ENCODE measurements around the gene NRL.

NRL gene

GRCh38 chr14:24084440-24084839 lies 30.3 kb downstream of the NRL start:
- no peak overlapping the region for H3K4me2 ChIP-seq (ENCODE audit: low read length, poor library complexity, severe bottlenecking)
- no peak overlapping the region for H3K4me3 ChIP-seq (ENCODE audit: insufficient read depth in 1 of 2, low read depth in 1 of 2, low read length in 2 of 2)
- H4K91ac ChIP-seq (ENCODE audit: low read length): no peak overlapping the region
- 93% methylated on average over 2 of the region's 2 CpGs for WGBS
- no peak overlapping the region for H2AFZ ChIP-seq (ENCODE audit: low read depth, low read length)
- H3K27me3 ChIP-seq (ENCODE audit: control insufficient read depth in 1 of 2, insufficient read depth in 1 of 2, low read length in 2 of 2): peaks cover 63 to 67% of the 10 kb centered on the region in 2 experiments
- no peak overlapping the region for H2BK12ac ChIP-seq (ENCODE audit: low read length in 2 of 2)
- no peak overlapping the region for H3K18ac ChIP-seq (ENCODE audit: low read depth in 1 of 2, low read length in 2 of 2)
- H3K9me3 ChIP-seq (ENCODE audit: control insufficient read depth, low read length): no peaks in the 10 kb centered on the region
- H3K79me1 ChIP-seq (replicated peaks; ENCODE audit: low read length, poor library complexity, severe bottlenecking): peaks cover 2% of the 10 kb centered on the region
- peaks cover 10% of the 10 kb centered on the region for H3K4me1 ChIP-seq (ENCODE audit: control insufficient read depth, insufficient read depth, low read depth, low read length)
- no peak overlapping the region for H2AK5ac ChIP-seq (ENCODE audit: low read length, severe bottlenecking)
- no peak overlapping the region for H2BK15ac ChIP-seq (ENCODE audit: low read depth, poor library complexity, severe bottlenecking)
- no peak overlapping the region for H3K9ac ChIP-seq (ENCODE audit: low read length)
- no peak overlapping the region for H3K23ac ChIP-seq (ENCODE audit: low read length in 2 of 2)
- no peak overlapping the region for H2BK5ac ChIP-seq (ENCODE audit: low read depth, low read length, poor library complexity, severe bottlenecking)
- H3K36me3 ChIP-seq (ENCODE audit: control insufficient read depth in 1 of 2, insufficient read depth in 2 of 2, low read depth in 1 of 2, low read length in 2 of 2): no peaks in the 10 kb centered on the region
- no peak overlapping the region for H4K8ac ChIP-seq (ENCODE audit: low read length)
- no peak overlapping the region for H3K27ac ChIP-seq (ENCODE audit: low read length, poor library complexity, severe bottlenecking)
- no peak overlapping the region for H2BK120ac ChIP-seq (ENCODE audit: low read depth, low read length)
- H3K14ac ChIP-seq (ENCODE audit: low read length in 2 of 2): no peak overlapping the region
- no peak for DNase-seq
- no peak overlapping the region for H3K4ac ChIP-seq (ENCODE audit: low read depth in 1 of 2, low read length in 2 of 2)

DNA sequence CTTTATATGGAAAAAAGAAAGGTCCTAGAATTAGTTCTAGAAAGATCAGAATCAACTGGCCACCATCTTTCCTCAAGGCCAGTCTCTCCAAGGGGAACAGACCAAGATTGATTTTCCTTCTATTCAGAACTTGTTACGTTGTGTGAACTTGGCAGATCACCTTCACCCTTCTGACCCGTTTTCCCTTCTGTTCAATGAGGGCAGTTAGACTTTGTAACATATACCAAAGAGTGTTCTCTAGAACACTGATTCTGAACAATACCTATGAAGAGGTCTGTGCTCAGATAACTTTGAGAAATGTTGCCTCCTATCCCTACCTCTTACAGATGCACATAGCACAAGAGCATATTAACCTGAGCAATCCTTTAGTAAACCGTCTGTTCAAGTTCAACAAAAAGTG lies 31.3 kb downstream of the NRL start:
- H3K9ac ChIP-seq (ENCODE audit: low read length): no peak overlapping the region
- peaks cover 2% of the 10 kb centered on the region for H3K79me1 ChIP-seq (replicated peaks; ENCODE audit: low read length, poor library complexity, severe bottlenecking)
- no peak overlapping the region for H2BK12ac ChIP-seq (ENCODE audit: low read length in 2 of 2)
- no peak overlapping the region for H3K18ac ChIP-seq (ENCODE audit: low read depth in 1 of 2, low read length in 2 of 2)
- H3K36me3 ChIP-seq (ENCODE audit: control insufficient read depth in 1 of 2, insufficient read depth in 2 of 2, low read depth in 1 of 2, low read length in 2 of 2): no peaks in the 10 kb centered on the region
- H2AFZ ChIP-seq (ENCODE audit: low read depth, low read length): no peak overlapping the region
- H3K4me3 ChIP-seq (ENCODE audit: insufficient read depth in 1 of 2, low read depth in 1 of 2, low read length in 2 of 2): no peak overlapping the region
- no peak overlapping the region for H2AK5ac ChIP-seq (ENCODE audit: low read length, severe bottlenecking)
- WGBS: 83% methylated on average over 3 of the region's 3 CpGs
- no peak overlapping the region for H4K91ac ChIP-seq (ENCODE audit: low read length)
- H3K23ac ChIP-seq (ENCODE audit: low read length in 2 of 2): no peak overlapping the region
- H3K27ac ChIP-seq (ENCODE audit: low read length, poor library complexity, severe bottlenecking): no peak overlapping the region
- H3K4me1 ChIP-seq (ENCODE audit: control insufficient read depth, insufficient read depth, low read depth, low read length): peaks cover 10% of the 10 kb centered on the region
- no peak overlapping the region for H4K8ac ChIP-seq (ENCODE audit: low read length)
- no peak overlapping the region for H3K4ac ChIP-seq (ENCODE audit: low read depth in 1 of 2, low read length in 2 of 2)
- no peak overlapping the region for H2BK120ac ChIP-seq (ENCODE audit: low read depth, low read length)
- H3K27me3 ChIP-seq (ENCODE audit: control insufficient read depth in 1 of 2, insufficient read depth in 1 of 2, low read length in 2 of 2): peaks cover 73 to 77% of the 10 kb centered on the region in 2 experiments
- no peak overlapping the region for H3K14ac ChIP-seq (ENCODE audit: low read length in 2 of 2)
- H3K9me3 ChIP-seq (ENCODE audit: control insufficient read depth, low read length): no peaks in the 10 kb centered on the region
- no peak overlapping the region for H3K4me2 ChIP-seq (ENCODE audit: low read length, poor library complexity, severe bottlenecking)
- no peak overlapping the region for H2BK15ac ChIP-seq (ENCODE audit: low read depth, poor library complexity, severe bottlenecking)
- no peak for DNase-seq
- H2BK5ac ChIP-seq (ENCODE audit: low read depth, low read length, poor library complexity, severe bottlenecking): no peak overlapping the region

- peaks cover 82 to 85% of the 10 kb centered on the region in 2 experiments for H3K27me3 ChIP-seq (ENCODE audit: control insufficient read depth in 1 of 2, insufficient read depth in 1 of 2, low read length in 2 of 2)
- no peak overlapping the region for H3K4me3 ChIP-seq (ENCODE audit: insufficient read depth in 1 of 2, low read depth in 1 of 2, low read length in 2 of 2)
- DNase-seq: no peak
- H2AK5ac ChIP-seq (ENCODE audit: low read length, severe bottlenecking): no peak overlapping the region
- no peak overlapping the region for H3K18ac ChIP-seq (ENCODE audit: low read depth in 1 of 2, low read length in 2 of 2)
- no peaks in the 10 kb centered on the region for H3K36me3 ChIP-seq (ENCODE audit: control insufficient read depth in 1 of 2, insufficient read depth in 2 of 2, low read depth in 1 of 2, low read length in 2 of 2)
- H3K23ac ChIP-seq (ENCODE audit: low read length in 2 of 2): peak overlapping the region in 1 of 2 experiments; percentile 38
- H3K79me1 ChIP-seq (replicated peaks; ENCODE audit: low read length, poor library complexity, severe bottlenecking): peaks cover 2% of the 10 kb centered on the region
- 85% methylated on average over 3 of the region's 5 CpGs for WGBS
- no peak overlapping the region for H2BK120ac ChIP-seq (ENCODE audit: low read depth, low read length)
- no peak overlapping the region for H2BK5ac ChIP-seq (ENCODE audit: low read depth, low read length, poor library complexity, severe bottlenecking)
- peaks cover 10% of the 10 kb centered on the region for H3K4me1 ChIP-seq (ENCODE audit: control insufficient read depth, insufficient read depth, low read depth, low read length)
- no peak overlapping the region for H3K4me2 ChIP-seq (ENCODE audit: low read length, poor library complexity, severe bottlenecking)
- no peak overlapping the region for H2BK12ac ChIP-seq (ENCODE audit: low read length in 2 of 2)
- H2AFZ ChIP-seq (ENCODE audit: low read depth, low read length): no peak overlapping the region
- no peak overlapping the region for H4K8ac ChIP-seq (ENCODE audit: low read length)
- H3K14ac ChIP-seq (ENCODE audit: low read length in 2 of 2): no peak overlapping the region
- H3K4ac ChIP-seq (ENCODE audit: low read depth in 1 of 2, low read length in 2 of 2): no peak overlapping the region
- no peak overlapping the region for H3K9ac ChIP-seq (ENCODE audit: low read length)
- H4K91ac ChIP-seq (ENCODE audit: low read length): no peak overlapping the region
- no peak overlapping the region for H3K27ac ChIP-seq (ENCODE audit: low read length, poor library complexity, severe bottlenecking)
- no peak overlapping the region for H2BK15ac ChIP-seq (ENCODE audit: low read depth, poor library complexity, severe bottlenecking)
- H3K9me3 ChIP-seq (ENCODE audit: control insufficient read depth, low read length): no peaks in the 10 kb centered on the region
Measured at GRCh38 chr14:24082411-24083080, 32.2 kb downstream of the NRL start.

DNA sequence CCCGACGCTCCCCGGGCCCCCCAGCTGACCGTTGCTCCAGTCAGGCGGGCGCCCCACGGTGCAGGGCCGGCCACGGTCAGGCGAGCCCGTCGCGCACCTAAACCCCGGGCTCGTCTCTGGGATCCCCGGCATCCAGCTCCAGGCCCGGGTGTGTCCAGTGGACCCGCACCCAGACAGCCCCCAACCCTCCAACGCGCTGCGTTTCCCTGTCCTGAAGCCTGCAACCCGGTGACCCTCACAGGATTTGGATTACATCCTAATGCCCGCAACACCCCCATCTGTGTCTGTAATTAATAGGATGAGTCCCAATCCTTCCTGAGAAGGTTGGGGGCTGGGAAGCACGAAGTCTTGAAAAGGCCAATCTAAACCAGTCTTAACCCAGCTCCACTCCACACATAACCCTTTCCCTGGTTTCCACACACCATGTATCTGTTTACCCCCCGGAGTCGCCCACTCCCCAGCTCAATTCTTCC lies 33.0 kb downstream of the NRL start:
- no peak overlapping the region for H3K4ac ChIP-seq (ENCODE audit: low read depth in 1 of 2, low read length in 2 of 2)
- H3K9ac ChIP-seq (ENCODE audit: low read length): no peak overlapping the region
- H3K27ac ChIP-seq (ENCODE audit: low read length, poor library complexity, severe bottlenecking): no peak overlapping the region
- H2AK5ac ChIP-seq (ENCODE audit: low read length, severe bottlenecking): no peak overlapping the region
- no peak overlapping the region for H3K18ac ChIP-seq (ENCODE audit: low read depth in 1 of 2, low read length in 2 of 2)
- peaks cover 83% of the 10 kb centered on the region in 2 experiments for H3K27me3 ChIP-seq (ENCODE audit: control insufficient read depth in 1 of 2, insufficient read depth in 1 of 2, low read length in 2 of 2)
- H2BK12ac ChIP-seq (ENCODE audit: low read length in 2 of 2): no peak overlapping the region
- peaks cover 10% of the 10 kb centered on the region for H3K4me1 ChIP-seq (ENCODE audit: control insufficient read depth, insufficient read depth, low read depth, low read length)
- H3K4me2 ChIP-seq (ENCODE audit: low read length, poor library complexity, severe bottlenecking): peak overlapping the region; percentile 99
- H3K14ac ChIP-seq (ENCODE audit: low read length in 2 of 2): no peak overlapping the region
- H4K91ac ChIP-seq (ENCODE audit: low read length): no peak overlapping the region
- no peak overlapping the region for H2BK5ac ChIP-seq (ENCODE audit: low read depth, low read length, poor library complexity, severe bottlenecking)
- peak overlapping the region; percentile 62 to 77 for H3K4me3 ChIP-seq (ENCODE audit: insufficient read depth in 1 of 2, low read depth in 1 of 2, low read length in 2 of 2)
- H3K9me3 ChIP-seq (ENCODE audit: control insufficient read depth, low read length): no peaks in the 10 kb centered on the region
- H2AFZ ChIP-seq (ENCODE audit: low read depth, low read length): no peak overlapping the region
- DNase-seq: no peak
- no peaks in the 10 kb centered on the region for H3K36me3 ChIP-seq (ENCODE audit: control insufficient read depth in 1 of 2, insufficient read depth in 2 of 2, low read depth in 1 of 2, low read length in 2 of 2)
- 22% methylated on average over 24 of the region's 26 CpGs for WGBS
- no peak overlapping the region for H2BK15ac ChIP-seq (ENCODE audit: low read depth, poor library complexity, severe bottlenecking)
- H3K23ac ChIP-seq (ENCODE audit: low read length in 2 of 2): no peak overlapping the region
- no peak overlapping the region for H4K8ac ChIP-seq (ENCODE audit: low read length)
- H3K79me1 ChIP-seq (replicated peaks; ENCODE audit: low read length, poor library complexity, severe bottlenecking): peaks cover 2% of the 10 kb centered on the region
- H2BK120ac ChIP-seq (ENCODE audit: low read depth, low read length): no peak overlapping the region

All from mesenchymal stem cell (in vitro differentiated cells and primary cell).